Uterus (tissue), 2 donors: ENCODE results near the gene RAD51B.

Experiments used
- POLR2A ChIP-seq, 2 donors: fragments of 450-650 bp; IDR thresholded peaks; one replicate each; pipeline ENCODE4 v1.6.1; 2016; ENCODE audit warnings: antibody characterized with exemption in 2 of 2, mild to moderate bottlenecking in 1 of 2, moderate library complexity in 1 of 2
- TF ChIP-seq, protein P1 (sequence below), 4 experiments: fragments of 200-600 bp in 2 of 4; fragments of 450-650 bp in 2 of 4; sonication (generic) in 2 of 4; IDR thresholded peaks; one replicate each; pipeline ENCODE4 v1.5.1; 2016 to 2019; ENCODE audit warnings: antibody characterized with exemption in 4 of 4, mild to moderate bottlenecking in 2 of 4, moderate library complexity in 1 of 4

DNA sequence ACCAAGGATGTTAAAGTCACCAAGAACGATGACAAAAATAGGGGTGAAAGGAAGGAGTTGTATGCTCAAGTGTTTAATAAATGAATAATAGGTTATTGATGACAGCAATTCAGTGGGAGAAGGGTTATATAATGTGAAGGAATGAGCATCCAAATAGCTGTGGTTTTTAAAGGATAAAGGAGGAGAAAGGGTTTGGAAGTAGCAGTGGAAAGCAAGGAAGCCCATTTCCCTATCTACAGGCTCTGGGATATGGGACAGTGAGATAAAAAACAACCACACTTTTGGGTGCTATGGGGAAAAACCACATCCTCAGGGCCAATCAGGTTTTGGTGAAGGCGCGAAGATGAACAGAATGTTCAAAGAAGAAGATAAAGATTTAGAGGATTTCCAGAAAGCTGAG, 714.7 kb downstream of the RAD51B start:
- TF ChIP-seq, protein P1, sequence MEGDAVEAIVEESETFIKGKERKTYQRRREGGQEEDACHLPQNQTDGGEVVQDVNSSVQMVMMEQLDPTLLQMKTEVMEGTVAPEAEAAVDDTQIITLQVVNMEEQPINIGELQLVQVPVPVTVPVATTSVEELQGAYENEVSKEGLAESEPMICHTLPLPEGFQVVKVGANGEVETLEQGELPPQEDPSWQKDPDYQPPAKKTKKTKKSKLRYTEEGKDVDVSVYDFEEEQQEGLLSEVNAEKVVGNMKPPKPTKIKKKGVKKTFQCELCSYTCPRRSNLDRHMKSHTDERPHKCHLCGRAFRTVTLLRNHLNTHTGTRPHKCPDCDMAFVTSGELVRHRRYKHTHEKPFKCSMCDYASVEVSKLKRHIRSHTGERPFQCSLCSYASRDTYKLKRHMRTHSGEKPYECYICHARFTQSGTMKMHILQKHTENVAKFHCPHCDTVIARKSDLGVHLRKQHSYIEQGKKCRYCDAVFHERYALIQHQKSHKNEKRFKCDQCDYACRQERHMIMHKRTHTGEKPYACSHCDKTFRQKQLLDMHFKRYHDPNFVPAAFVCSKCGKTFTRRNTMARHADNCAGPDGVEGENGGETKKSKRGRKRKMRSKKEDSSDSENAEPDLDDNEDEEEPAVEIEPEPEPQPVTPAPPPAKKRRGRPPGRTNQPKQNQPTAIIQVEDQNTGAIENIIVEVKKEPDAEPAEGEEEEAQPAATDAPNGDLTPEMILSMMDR (IDR thresholded peaks at IDR 0.05) = no peak
- no peak for TF ChIP-seq POLR2A (IDR thresholded peaks at IDR 0.05)
